HG03045 (cell line): ENCODE measurements around the gene ARMCX5.

Experiments
- ATAC-seq: cut with Tn5 transposase; IDR thresholded peaks from one replicate; pipeline ENCODE4 v1.9.1; 2021; ENCODE audit warnings: mild to moderate bottlenecking, moderate library complexity; ENCODE audit not compliant: unreplicated experiment

ARMCX5 gene

GRCh38 chrX:102599084-102599950, at the start of gene ARMCX5:
TSS of gene ARMCX5 (plus strand) at chrX:102599515. CDS start at chrX:102602142, 2,627 bp downstream.
- peak; percentile 87 for ATAC-seq

GRCh38 chrX:102558607-102559006, 40.7 kb upstream of the ARMCX5 start:
- ATAC-seq = no peak

GRCh38 chrX:102560423-102561068, 38.8 kb upstream of the ARMCX5 start:
- ATAC-seq = no peak

GRCh38 chrX:102580891-102581290, 18.4 kb upstream of the ARMCX5 start:
- no peak for ATAC-seq

- no peak for ATAC-seq
Observed at GRCh38 chrX:102593367-102593766, 5.9 kb upstream of the ARMCX5 start.

GRCh38 chrX:102599951-102600579, 750 bp downstream of the ARMCX5 start:
- ATAC-seq = peak; percentile 23

GRCh38 chrX:102604327-102604726, 5.0 kb downstream of the ARMCX5 start:
- ATAC-seq = no peak

GRCh38 chrX:102606115-102606514, 6.8 kb downstream of the ARMCX5 start:
- no peak for ATAC-seq

GRCh38 chrX:102610905-102611304, 11.6 kb downstream of the ARMCX5 start:
- ATAC-seq = no peak

GRCh38 chrX:102624105-102624504, 24.8 kb downstream of the ARMCX5 start:
- ATAC-seq = no peak

- no peak for ATAC-seq
Observed at GRCh38 chrX:102627640-102628039, 28.3 kb downstream of the ARMCX5 start.

- ATAC-seq = no peak
Observed at GRCh38 chrX:102637561-102637960, 38.2 kb downstream of the ARMCX5 start.

- ATAC-seq = no peak
Observed at GRCh38 chrX:102650903-102651241, 51.6 kb downstream of the ARMCX5 start.

- no peak for ATAC-seq
Observed at GRCh38 chrX:102651242-102652011, 52.1 kb downstream of the ARMCX5 start, which contains the start of gene GPRASP1. TSS of gene GPRASP1 (plus strand) at chrX:102651483. CDS start at chrX:102653914, 2,431 bp downstream.

GRCh38 chrX:102652031-102652688, 52.8 kb downstream of the ARMCX5 start:
- no peak for ATAC-seq
